Suprapubic skin (tissue), 4 donors: ENCODE results near the gene URAD. TPM values are rescaled to one million over a fixed set of nuclear protein-coding genes. Genes with fewer than 3 reads are reported as not detected.

Experiments
- DNase-seq, 2 donors: peaks; one replicate each; pipeline ENCODE4 v3.0.0-alpha.2; 2019; ENCODE audit warnings: low spot score in 2 of 2
- H3K27ac ChIP-seq: fragments of 200-600 bp; sonication (generic); one replicate; pipeline ENCODE4 v1.5.1; 2019
- H3K27me3 ChIP-seq: fragments of 200-600 bp; sonication (generic); one replicate; pipeline ENCODE4 v1.5.1; 2019
- H3K36me3 ChIP-seq: fragments of 200-600 bp; sonication (generic); one replicate; pipeline ENCODE4 v1.5.1; 2019
- H3K4me1 ChIP-seq: fragments of 200-600 bp; sonication (generic); one replicate; pipeline ENCODE4 v1.5.1; 2019
- H3K4me3 ChIP-seq: fragments of 200-600 bp; sonication (generic); one replicate; pipeline ENCODE4 v1.5.1; 2019; ENCODE audit warnings: mild to moderate bottlenecking
- H3K9me3 ChIP-seq: fragments of 200-600 bp; sonication (generic); one replicate; pipeline ENCODE4 v1.5.1; 2019
- CTCF ChIP-seq, 2 donors: fragments of 200-600 bp in 1 of 2; fragments of 450-650 bp in 1 of 2; sonication (generic) in 1 of 2; IDR thresholded peaks; one replicate each; pipeline ENCODE4 v1.5.1; 2016 to 2019; ENCODE audit warnings: antibody characterized with exemption in 2 of 2, mild to moderate bottlenecking in 1 of 2, moderate library complexity in 1 of 2
- EP300 ChIP-seq: sonication (generic); formaldehyde crosslinking; IDR thresholded peaks from one replicate; pipeline ENCODE4 v1.6.1; 2017; ENCODE audit warnings: antibody characterized with exemption
- POLR2A ChIP-seq, 2 donors: fragments of 450-650 bp; IDR thresholded peaks; one replicate each; pipeline ENCODE4 v1.6.1; 2017; ENCODE audit warnings: antibody characterized with exemption in 2 of 2, mild to moderate bottlenecking in 2 of 2, moderate library complexity in 2 of 2
- POLR2AphosphoS5 ChIP-seq, 3 donors: sonication (generic); formaldehyde crosslinking; IDR thresholded peaks; one replicate each; pipeline ENCODE4 v1.6.1; 2017; ENCODE audit warnings: antibody characterized with exemption in 3 of 3
- WGBS: methylation state at CpG from one replicate; pipeline ENCODE4 v1.1.5; 2018; 5-methylcytosine and 5-hydroxymethylcytosine counted together
- total RNA-seq, 4 donors: library from RNA; depleted of rRNA; stranded (reverse); fragments of >200 nt; gene quantifications; one replicate each; pipeline ENCODE4 v1.1.0, GENCODE V29; 2016

The URAD gene
- total RNA-seq, 4 donors from 2014 or later: not detected

- 44% methylated on average over 7 of the region's 7 CpGs for WGBS
- TF ChIP-seq POLR2A (IDR thresholded peaks at IDR 0.05) (no peak), EP300 (no peak), POLR2AphosphoS5 (IDR thresholded peaks at IDR 0.05) (no peak), CTCF (IDR thresholded peaks at IDR 0.05) (no peak)
- DNase-seq: no peak
- Histone ChIP-seq H3K4me1 (peaks cover 3% of the 10 kb centered on the region), H3K9me3 (no peaks in the 10 kb centered on the region), H3K4me3 (no peak overlapping the region), H3K27me3 (no peaks in the 10 kb centered on the region), H3K36me3 (no peaks in the 10 kb centered on the region), H3K27ac (no peak overlapping the region)
These were observed 9.5 kb upstream of the URAD start for GRCh38 chr13:27997904-27998522.

GRCh38 chr13:27991881-27992280, 3.4 kb upstream of the URAD start:
- H3K4me3 ChIP-seq: no peak overlapping the region
- no peak overlapping the region for H3K27ac ChIP-seq
- H3K27me3 ChIP-seq: peaks cover 35% of the 10 kb centered on the region
- no peaks in the 10 kb centered on the region for H3K4me1 ChIP-seq
- H3K9me3 ChIP-seq: no peaks in the 10 kb centered on the region
- TF ChIP-seq POLR2A (IDR thresholded peaks at IDR 0.05): no peak
- TF ChIP-seq EP300: no peak
- TF ChIP-seq CTCF (IDR thresholded peaks at IDR 0.05): no peak
- TF ChIP-seq POLR2AphosphoS5 (IDR thresholded peaks at IDR 0.05): no peak
- WGBS: 58% methylated on average over 6 of the region's 6 CpGs
- DNase-seq: no peak
- no peaks in the 10 kb centered on the region for H3K36me3 ChIP-seq

- no peak for DNase-seq
- peaks cover 80% of the 10 kb centered on the region for H3K27me3 ChIP-seq
- H3K4me1 ChIP-seq: peaks cover under 1% of the 10 kb centered on the region
- no peaks in the 10 kb centered on the region for H3K9me3 ChIP-seq
- no peak for TF ChIP-seq CTCF (IDR thresholded peaks at IDR 0.05)
- TF ChIP-seq EP300: no peak
- no peak for TF ChIP-seq POLR2AphosphoS5 (IDR thresholded peaks at IDR 0.05)
- TF ChIP-seq POLR2A (IDR thresholded peaks at IDR 0.05): no peak
- 91% methylated on average over 1 of the region's 1 CpG for WGBS
- H3K36me3 ChIP-seq: no peaks in the 10 kb centered on the region
- H3K4me3 ChIP-seq: no peak overlapping the region
- H3K27ac ChIP-seq: no peak overlapping the region
These were observed 2.9 kb downstream of the URAD start for GRCh38 chr13:27985600-27985999.

- TF ChIP-seq CTCF (IDR thresholded peaks at IDR 0.05) (no peak), EP300 (no peak), POLR2AphosphoS5 (IDR thresholded peaks at IDR 0.05) (no peak)
- Histone ChIP-seq H3K27me3 (peaks cover 88% of the 10 kb centered on the region), H3K4me3 (no peak overlapping the region), H3K9me3 (no peaks in the 10 kb centered on the region), H3K4me1 (peaks cover 29% of the 10 kb centered on the region), H3K36me3 (no peaks in the 10 kb centered on the region), H3K27ac (no peak overlapping the region)
- WGBS: 48% methylated on average over 2 of the region's 2 CpGs
- no peak for DNase-seq
These were observed 6.1 kb downstream of the URAD start for GRCh38 chr13:27982361-27982760.

GRCh38 chr13:27981006-27981708, 7.3 kb downstream of the URAD start:
- peaks cover 29% of the 10 kb centered on the region for H3K4me1 ChIP-seq
- TF ChIP-seq POLR2AphosphoS5 (IDR thresholded peaks at IDR 0.05): no peak
- TF ChIP-seq POLR2A (IDR thresholded peaks at IDR 0.05): no peak
- no peak for TF ChIP-seq CTCF (IDR thresholded peaks at IDR 0.05)
- no peak for TF ChIP-seq EP300
- no peaks in the 10 kb centered on the region for H3K9me3 ChIP-seq
- DNase-seq: no peak
- H3K4me3 ChIP-seq: no peak overlapping the region
- peaks cover 88% of the 10 kb centered on the region for H3K27me3 ChIP-seq
- no peaks in the 10 kb centered on the region for H3K36me3 ChIP-seq
- 39% methylated on average over 8 of the region's 11 CpGs for WGBS
- no peak overlapping the region for H3K27ac ChIP-seq
